B cell (primary cell): ENCODE data around the gene SKAP1.

Source experiments
- CTCF ChIP-seq: fragments of 200-600 bp; IDR thresholded peaks from one replicate; pipeline ENCODE4 v1.8.0; 2022; ENCODE audit warnings: antibody characterized with exemption, mild to moderate bottlenecking
- EZH2 ChIP-seq: IDR thresholded peaks from 2 replicates; pipeline ENCODE4 v1.6.1; 2012; ENCODE audit warnings: borderline replicate concordance, low read depth, mild to moderate bottlenecking, moderate library complexity, low read length; ENCODE audit not compliant: insufficient read depth, poor library complexity, severe bottlenecking

- no peak for TF ChIP-seq CTCF
- no peak for TF ChIP-seq EZH2
These were observed 101.6 kb downstream of the SKAP1 start for GRCh38 chr17:48328457-48328856.
